ENCODE data around the gene ANKRD17. TPM values are rescaled to one million over a fixed set of nuclear protein-coding genes. Genes with fewer than 3 reads are reported as not detected.
"Not testable (repeated sequence)": the region's sequence is repeated elsewhere in the genome, so short reads cannot be mapped to it uniquely, and the experiment has no call there.

The ANKRD17 gene, protein sequence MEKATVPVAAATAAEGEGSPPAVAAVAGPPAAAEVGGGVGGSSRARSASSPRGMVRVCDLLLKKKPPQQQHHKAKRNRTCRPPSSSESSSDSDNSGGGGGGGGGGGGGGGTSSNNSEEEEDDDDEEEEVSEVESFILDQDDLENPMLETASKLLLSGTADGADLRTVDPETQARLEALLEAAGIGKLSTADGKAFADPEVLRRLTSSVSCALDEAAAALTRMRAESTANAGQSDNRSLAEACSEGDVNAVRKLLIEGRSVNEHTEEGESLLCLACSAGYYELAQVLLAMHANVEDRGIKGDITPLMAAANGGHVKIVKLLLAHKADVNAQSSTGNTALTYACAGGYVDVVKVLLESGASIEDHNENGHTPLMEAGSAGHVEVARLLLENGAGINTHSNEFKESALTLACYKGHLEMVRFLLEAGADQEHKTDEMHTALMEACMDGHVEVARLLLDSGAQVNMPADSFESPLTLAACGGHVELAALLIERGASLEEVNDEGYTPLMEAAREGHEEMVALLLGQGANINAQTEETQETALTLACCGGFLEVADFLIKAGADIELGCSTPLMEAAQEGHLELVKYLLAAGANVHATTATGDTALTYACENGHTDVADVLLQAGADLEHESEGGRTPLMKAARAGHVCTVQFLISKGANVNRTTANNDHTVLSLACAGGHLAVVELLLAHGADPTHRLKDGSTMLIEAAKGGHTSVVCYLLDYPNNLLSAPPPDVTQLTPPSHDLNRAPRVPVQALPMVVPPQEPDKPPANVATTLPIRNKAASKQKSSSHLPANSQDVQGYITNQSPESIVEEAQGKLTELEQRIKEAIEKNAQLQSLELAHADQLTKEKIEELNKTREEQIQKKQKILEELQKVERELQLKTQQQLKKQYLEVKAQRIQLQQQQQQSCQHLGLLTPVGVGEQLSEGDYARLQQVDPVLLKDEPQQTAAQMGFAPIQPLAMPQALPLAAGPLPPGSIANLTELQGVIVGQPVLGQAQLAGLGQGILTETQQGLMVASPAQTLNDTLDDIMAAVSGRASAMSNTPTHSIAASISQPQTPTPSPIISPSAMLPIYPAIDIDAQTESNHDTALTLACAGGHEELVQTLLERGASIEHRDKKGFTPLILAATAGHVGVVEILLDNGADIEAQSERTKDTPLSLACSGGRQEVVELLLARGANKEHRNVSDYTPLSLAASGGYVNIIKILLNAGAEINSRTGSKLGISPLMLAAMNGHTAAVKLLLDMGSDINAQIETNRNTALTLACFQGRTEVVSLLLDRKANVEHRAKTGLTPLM (N-terminal part only)
- total RNA-seq = 10 to 100 TPM; 25.0 to 75.6 (median 56.7) TPM

- intact Hi-C loops (cut with DNase I; ENCODE audit: low total_unique reads) = loop anchor here (5.0 kb wide), 1 partner anchor 192 kb away; the partner anchor contains the start of gene COX18
- peak within 1 kb of the TSS; percentile 62 to 98 for H3K4me3 ChIP-seq
- peak; percentile 91 for DNase-seq
- no peaks in the 10 kb centered on the region for H3K27me3 ChIP-seq
- H3K9me3 ChIP-seq = no peaks in the 10 kb centered on the region
- H3K36me3 ChIP-seq = no peaks in the 10 kb centered on the region
- TF ChIP-seq, protein P1, sequence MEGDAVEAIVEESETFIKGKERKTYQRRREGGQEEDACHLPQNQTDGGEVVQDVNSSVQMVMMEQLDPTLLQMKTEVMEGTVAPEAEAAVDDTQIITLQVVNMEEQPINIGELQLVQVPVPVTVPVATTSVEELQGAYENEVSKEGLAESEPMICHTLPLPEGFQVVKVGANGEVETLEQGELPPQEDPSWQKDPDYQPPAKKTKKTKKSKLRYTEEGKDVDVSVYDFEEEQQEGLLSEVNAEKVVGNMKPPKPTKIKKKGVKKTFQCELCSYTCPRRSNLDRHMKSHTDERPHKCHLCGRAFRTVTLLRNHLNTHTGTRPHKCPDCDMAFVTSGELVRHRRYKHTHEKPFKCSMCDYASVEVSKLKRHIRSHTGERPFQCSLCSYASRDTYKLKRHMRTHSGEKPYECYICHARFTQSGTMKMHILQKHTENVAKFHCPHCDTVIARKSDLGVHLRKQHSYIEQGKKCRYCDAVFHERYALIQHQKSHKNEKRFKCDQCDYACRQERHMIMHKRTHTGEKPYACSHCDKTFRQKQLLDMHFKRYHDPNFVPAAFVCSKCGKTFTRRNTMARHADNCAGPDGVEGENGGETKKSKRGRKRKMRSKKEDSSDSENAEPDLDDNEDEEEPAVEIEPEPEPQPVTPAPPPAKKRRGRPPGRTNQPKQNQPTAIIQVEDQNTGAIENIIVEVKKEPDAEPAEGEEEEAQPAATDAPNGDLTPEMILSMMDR (IDR thresholded peaks at IDR 0.05) = peak in 3 of 4 experiments; percentile 31 to 56 (median 39)
- peak; percentile 36 to 60 for TF ChIP-seq POLR2A (IDR thresholded peaks at IDR 0.05)
- H3K4me1 ChIP-seq = peaks cover 0 to 9% of the 10 kb centered on the region in 2 donors
- H3K27ac ChIP-seq = peak within 1 kb of the TSS; percentile 96 to 97
These were observed at the start of gene ANKRD17 for GRCh38 chr4:73258686-73259570. Gene ANKRD17, minus strand, starts transcription at chr4:73258798. Its CDS starts 130 bp downstream, at chr4:73258668.

DNA sequence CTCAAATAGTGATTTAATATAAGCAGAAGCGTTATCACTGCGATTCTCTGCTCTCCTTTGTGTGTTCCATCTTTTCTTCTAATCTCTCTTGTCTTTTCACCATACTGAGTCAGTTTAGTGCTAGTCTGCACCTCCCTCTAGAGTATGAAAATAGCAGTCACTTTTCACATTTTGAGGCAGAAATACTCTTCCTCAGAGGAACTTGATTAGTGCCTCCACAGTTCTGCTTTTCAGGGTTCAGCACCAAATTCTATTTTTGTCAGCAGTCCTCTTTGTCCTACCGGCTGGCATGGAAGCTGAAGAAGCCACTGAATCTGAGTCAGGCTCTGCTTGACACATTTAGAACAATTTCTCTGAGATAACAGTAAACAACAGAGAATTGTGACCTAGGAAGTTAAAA, 49.7 kb upstream of the ANKRD17 start:
- Histone ChIP-seq H3K4me3 (no peak overlapping the region), H3K9me3 (no peaks in the 10 kb centered on the region), H3K4me1 (no peaks in the 10 kb centered on the region), H3K27ac (no peak overlapping the region), H3K27me3 (peaks cover 0 to 3% of the 10 kb centered on the region in 2 donors), H3K36me3 (no peaks in the 10 kb centered on the region)
- no peak for DNase-seq
- TF ChIP-seq, protein P1 (IDR thresholded peaks at IDR 0.05) = peak in 1 of 4 experiments; percentile 4
- no peak for TF ChIP-seq POLR2A (IDR thresholded peaks at IDR 0.05)
- intact Hi-C loops (cut with DNase I; ENCODE audit: low total_unique reads) = no loop called here

GRCh38 chr4:73303711-73304110, 45.1 kb upstream of the ANKRD17 start:
- Histone ChIP-seq H3K36me3 (no peaks in the 10 kb centered on the region), H3K27ac (no peak overlapping the region), H3K4me3 (no peak overlapping the region), H3K9me3 (peaks cover 0 to 5% of the 10 kb centered on the region in 2 donors), H3K27me3 (peaks cover 0 to 3% of the 10 kb centered on the region in 2 donors), H3K4me1 (no peaks in the 10 kb centered on the region)
- TF ChIP-seq POLR2A (IDR thresholded peaks at IDR 0.05) = no peak
- TF ChIP-seq, protein P1 (IDR thresholded peaks at IDR 0.05) = no peak
- no peak for DNase-seq
- intact Hi-C loops (cut with DNase I; ENCODE audit: low total_unique reads) = no loop called here

GRCh38 chr4:73299548-73300280, 41.1 kb upstream of the ANKRD17 start:
- H3K4me3 ChIP-seq = no peak overlapping the region
- no peak for TF ChIP-seq POLR2A (IDR thresholded peaks at IDR 0.05)
- TF ChIP-seq, protein P1 (IDR thresholded peaks at IDR 0.05) = no peak
- intact Hi-C loops (cut with DNase I; ENCODE audit: low total_unique reads) = no loop called here
- no peaks in the 10 kb centered on the region for H3K4me1 ChIP-seq
- H3K27me3 ChIP-seq = no peaks in the 10 kb centered on the region
- no peak for DNase-seq
- H3K27ac ChIP-seq = no peak overlapping the region
- no peaks in the 10 kb centered on the region for H3K36me3 ChIP-seq
- peaks cover 0 to 21% of the 10 kb centered on the region in 2 donors for H3K9me3 ChIP-seq

DNA sequence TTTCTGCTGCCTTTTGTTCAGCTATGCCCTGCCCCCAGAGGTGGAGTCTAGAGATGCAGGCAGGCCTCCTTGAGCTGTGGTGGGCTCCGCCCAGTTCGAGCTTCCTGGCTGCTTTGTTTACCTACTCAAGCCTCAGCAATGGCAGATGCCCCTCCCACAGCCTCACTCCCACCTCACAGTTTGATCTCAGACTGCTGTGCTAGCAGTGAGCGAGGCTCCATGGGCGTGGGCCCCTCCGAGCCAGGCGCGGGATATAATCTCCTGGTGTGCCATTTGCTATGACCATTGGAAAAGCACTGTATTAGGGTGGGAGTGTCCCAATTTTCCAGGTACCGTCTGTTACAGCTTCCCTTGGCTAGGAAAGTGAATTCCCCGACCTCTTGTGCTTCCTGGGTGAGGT, 34.1 kb upstream of the ANKRD17 start:
- H3K27ac ChIP-seq; DNase-seq; H3K36me3 ChIP-seq; intact Hi-C loops (cut with DNase I; ENCODE audit: low total_unique reads); H3K27me3 ChIP-seq; H3K4me3 ChIP-seq; H3K4me1 ChIP-seq: not testable (repeated sequence)
- peaks cover 0 to 22% of the 10 kb centered on the region in 2 donors for H3K9me3 ChIP-seq

Measured in uterus (tissue), 4 donors.